SJSA1 (cell line): Measurements from ENCODE around the gene AFDN. TPM values are rescaled to one million over a fixed set of nuclear protein-coding genes. Genes with fewer than 3 reads are reported as not detected.

Source experiments
- DNase-seq, 2 experiments: peaks; one replicate each; pipeline ENCODE4 v3.0.0-alpha.2; 2015 to 2020; ENCODE audit warnings: low spot score in 2 of 2, low read depth in 1 of 2
- H3K27ac ChIP-seq: fragments of 250-450 bp; sonication (Bioruptor Pico); 2 replicates; pipeline ENCODE4 v1.5.1; 2020; ENCODE audit warnings: mild to moderate bottlenecking, moderate library complexity
- H3K27me3 ChIP-seq: fragments of 250-450 bp; sonication (Bioruptor Pico); replicated peaks from 2 replicates; pipeline ENCODE4 v1.5.1; 2020; ENCODE audit warnings: mild to moderate bottlenecking, moderate library complexity
- H3K36me3 ChIP-seq: fragments of 250-450 bp; sonication (Bioruptor Pico); 2 replicates; pipeline ENCODE4 v1.5.1; 2020; ENCODE audit warnings: mild to moderate bottlenecking
- H3K4me1 ChIP-seq: fragments of 250-450 bp; sonication (Bioruptor Pico); replicated peaks from 2 replicates; pipeline ENCODE4 v1.6.1; 2021; ENCODE audit warnings: mild to moderate bottlenecking
- H3K4me3 ChIP-seq: fragments of 250-450 bp; sonication (Bioruptor Pico); 2 replicates; pipeline ENCODE4 v1.5.1; 2020; ENCODE audit warnings: mild to moderate bottlenecking
- H3K9me3 ChIP-seq: fragments of 250-450 bp; sonication (Bioruptor Pico); replicated peaks from 2 replicates; pipeline ENCODE4 v1.5.1; 2020; ENCODE audit warnings: mild to moderate bottlenecking
- total RNA-seq: library from RNA; depleted of rRNA; stranded (reverse); fragments of >200 nt; shearing (Covaris generic); gene quantifications from 2 replicates; pipeline ENCODE4 v1.2.3, GENCODE V29; 2014

AFDN gene
- total RNA-seq, 1 experiment from 2014 or later, result 88.2 TPM

GRCh38 chr6:167930295-167930694 lies 103.6 kb downstream of the AFDN start:
- no peak overlapping the region for H3K4me3 ChIP-seq
- DNase-seq, result no peak
- H3K9me3 ChIP-seq, result no peaks in the 10 kb centered on the region
- H3K36me3 ChIP-seq, result peaks cover 76% of the 10 kb centered on the region
- H3K4me1 ChIP-seq, result 0 out of 2 replicates have a peak, but pooled peaks cover 4% of the 10 kb centered on the region
- no peak overlapping the region for H3K27ac ChIP-seq
- H3K27me3 ChIP-seq, result no peaks in the 10 kb centered on the region

GRCh38 chr6:167932468-167933276 lies 106.0 kb downstream of the AFDN start:
- Histone ChIP-seq H3K27me3 (no peaks in the 10 kb centered on the region), H3K27ac (no peak overlapping the region), H3K4me3 (no peak overlapping the region), H3K36me3 (peaks cover 73% of the 10 kb centered on the region), H3K4me1 (0 out of 2 replicates have a peak, but pooled peaks cover 4% of the 10 kb centered on the region), H3K9me3 (no peaks in the 10 kb centered on the region)
- no peak for DNase-seq

- 0 out of 2 replicates have a peak, but pooled peaks cover 4% of the 10 kb centered on the region for H3K4me1 ChIP-seq
- H3K27ac ChIP-seq, result no peak overlapping the region
- no peak overlapping the region for H3K4me3 ChIP-seq
- H3K27me3 ChIP-seq, result no peaks in the 10 kb centered on the region
- no peaks in the 10 kb centered on the region for H3K9me3 ChIP-seq
- peaks cover 74% of the 10 kb centered on the region for H3K36me3 ChIP-seq
- no peak for DNase-seq
Observed at GRCh38 chr6:167933290-167933689, 106.6 kb downstream of the AFDN start.

- Histone ChIP-seq H3K9me3 (no peaks in the 10 kb centered on the region), H3K36me3 (peaks cover 74% of the 10 kb centered on the region), H3K4me3 (no peak overlapping the region), H3K27ac (no peak overlapping the region), H3K4me1 (0 out of 2 replicates have a peak, but pooled peaks cover 4% of the 10 kb centered on the region), H3K27me3 (no peaks in the 10 kb centered on the region)
- DNase-seq, result no peak
Observed at GRCh38 chr6:167933847-167934246, 107.1 kb downstream of the AFDN start.

DNA sequence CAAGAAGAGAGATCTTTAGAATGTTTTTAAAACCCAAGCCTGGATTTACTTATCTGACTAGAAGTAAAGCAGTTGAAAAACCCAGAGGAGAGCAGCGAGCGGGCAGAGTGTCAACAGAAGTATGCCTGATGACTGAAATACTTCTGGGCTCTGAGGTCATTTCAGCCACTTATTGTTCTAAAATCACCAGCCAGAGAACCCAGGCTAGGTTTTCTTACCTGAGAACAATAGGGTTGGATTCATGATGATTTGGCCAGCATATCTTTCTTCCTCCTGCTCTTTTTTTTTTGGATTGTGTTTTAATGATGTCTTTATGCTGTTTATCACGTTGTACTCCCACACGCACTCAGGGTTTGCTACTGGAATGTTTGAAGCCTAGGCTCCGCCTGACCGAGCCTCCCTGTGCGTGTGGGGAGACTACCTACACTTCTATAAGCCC lies 107.7 kb downstream of the AFDN start:
- Histone ChIP-seq H3K27ac (no peak overlapping the region), H3K9me3 (no peaks in the 10 kb centered on the region), H3K4me3 (no peak overlapping the region), H3K4me1 (0 out of 2 replicates have a peak, but pooled peaks cover 4% of the 10 kb centered on the region), H3K27me3 (no peaks in the 10 kb centered on the region), H3K36me3 (peaks cover 77% of the 10 kb centered on the region)
- no peak for DNase-seq

DNA sequence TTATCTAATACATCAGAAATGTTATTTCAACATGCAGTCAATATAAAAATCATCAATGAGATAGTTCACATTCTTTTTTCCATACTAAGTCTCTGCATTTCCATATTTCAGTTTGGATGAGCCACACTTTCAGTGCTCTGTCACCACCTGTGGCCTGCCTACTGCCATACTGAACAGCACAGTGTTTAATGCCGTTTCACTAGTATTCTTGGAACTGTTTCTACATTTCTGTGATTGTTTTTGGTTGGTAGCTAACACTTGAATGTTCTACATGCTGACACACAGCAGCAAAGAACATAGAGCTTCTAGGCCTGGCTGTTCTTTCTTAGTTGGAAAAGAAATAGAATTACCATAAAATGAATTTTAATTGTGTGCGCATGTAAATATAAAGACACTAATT lies 109.3 kb downstream of the AFDN start:
- Histone ChIP-seq H3K27me3 (no peaks in the 10 kb centered on the region), H3K36me3 (peaks cover 67% of the 10 kb centered on the region), H3K4me3 (no peak overlapping the region), H3K27ac (no peak overlapping the region), H3K4me1 (no peaks in the 10 kb centered on the region), H3K9me3 (no peaks in the 10 kb centered on the region)
- no peak for DNase-seq

GRCh38 chr6:167937301-167937700 lies 110.6 kb downstream of the AFDN start:
- no peak overlapping the region for H3K4me3 ChIP-seq
- DNase-seq, result no peak
- no peak overlapping the region for H3K27ac ChIP-seq

GRCh38 chr6:167937948-167938911 lies 111.5 kb downstream of the AFDN start:
- DNase-seq, result no peak
- Histone ChIP-seq H3K27ac (no peak overlapping the region), H3K9me3 (no peaks in the 10 kb centered on the region), H3K36me3 (peaks cover 51% of the 10 kb centered on the region), H3K27me3 (no peaks in the 10 kb centered on the region), H3K4me1 (no peaks in the 10 kb centered on the region), H3K4me3 (no peak overlapping the region)

More at GRCh38 chr6:167937301-167937700, 110.6 kb downstream of the AFDN start:
- Histone ChIP-seq H3K36me3 (peaks cover 56% of the 10 kb centered on the region), H3K27me3 (no peaks in the 10 kb centered on the region), H3K4me1 (no peaks in the 10 kb centered on the region), H3K9me3 (no peaks in the 10 kb centered on the region)

GRCh38 chr6:167941822-167942221 lies 115.1 kb downstream of the AFDN start:
- H3K27ac ChIP-seq, result no peak overlapping the region
- H3K36me3 ChIP-seq, result peaks cover 50% of the 10 kb centered on the region
- H3K4me1 ChIP-seq, result no peaks in the 10 kb centered on the region
- DNase-seq, result no peak
- H3K4me3 ChIP-seq, result no peak overlapping the region
- H3K27me3 ChIP-seq, result no peaks in the 10 kb centered on the region
- H3K9me3 ChIP-seq, result no peaks in the 10 kb centered on the region

GRCh38 chr6:167944130-167944529 lies 117.4 kb downstream of the AFDN start:
- DNase-seq, result no peak
- H3K36me3 ChIP-seq, result peaks cover 44% of the 10 kb centered on the region

DNA sequence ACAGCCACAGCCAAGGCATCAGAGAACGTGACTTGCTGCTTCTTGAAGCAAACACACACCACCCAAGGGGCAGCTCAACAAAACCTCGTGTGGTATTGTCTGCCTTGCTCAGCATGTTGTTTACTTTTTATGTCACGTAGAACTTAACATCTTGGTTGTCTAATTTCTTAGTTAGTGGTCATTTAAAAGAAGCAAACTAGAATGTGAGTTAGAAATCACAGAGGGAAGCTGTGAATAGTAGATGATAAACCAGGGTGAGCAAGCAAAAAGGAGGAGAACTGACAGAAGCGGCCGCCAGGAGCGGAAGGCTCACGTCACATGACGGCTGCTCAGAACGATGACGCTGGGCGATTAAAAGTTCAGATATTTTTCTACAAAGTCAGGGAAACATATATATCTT lies 119.3 kb downstream of the AFDN start:
- H3K4me1 ChIP-seq, result no peaks in the 10 kb centered on the region
- H3K27me3 ChIP-seq, result no peaks in the 10 kb centered on the region
- H3K9me3 ChIP-seq, result no peaks in the 10 kb centered on the region
- DNase-seq, result no peak
- H3K27ac ChIP-seq, result no peak overlapping the region
- H3K36me3 ChIP-seq, result peaks cover 53% of the 10 kb centered on the region
- no peak overlapping the region for H3K4me3 ChIP-seq

More at GRCh38 chr6:167944130-167944529, 117.4 kb downstream of the AFDN start:
- no peaks in the 10 kb centered on the region for H3K9me3 ChIP-seq
- H3K4me1 ChIP-seq, result no peaks in the 10 kb centered on the region
- H3K4me3 ChIP-seq, result no peak overlapping the region
- H3K27ac ChIP-seq, result no peak overlapping the region
- H3K27me3 ChIP-seq, result no peaks in the 10 kb centered on the region

- no peak for DNase-seq
- H3K27me3 ChIP-seq, result no peaks in the 10 kb centered on the region
- H3K4me1 ChIP-seq, result no peaks in the 10 kb centered on the region
- peaks cover 57% of the 10 kb centered on the region for H3K36me3 ChIP-seq
- H3K9me3 ChIP-seq, result no peaks in the 10 kb centered on the region
- no peak overlapping the region for H3K27ac ChIP-seq
- no peak overlapping the region for H3K4me3 ChIP-seq
Observed at GRCh38 chr6:167946604-167947003, 119.9 kb downstream of the AFDN start.

GRCh38 chr6:167947716-167948115 lies 121.0 kb downstream of the AFDN start:
- DNase-seq, result no peak
- Histone ChIP-seq H3K9me3 (no peaks in the 10 kb centered on the region), H3K36me3 (peaks cover 68% of the 10 kb centered on the region), H3K4me3 (no peak overlapping the region), H3K4me1 (no peaks in the 10 kb centered on the region), H3K27me3 (no peaks in the 10 kb centered on the region), H3K27ac (no peak overlapping the region)

DNA sequence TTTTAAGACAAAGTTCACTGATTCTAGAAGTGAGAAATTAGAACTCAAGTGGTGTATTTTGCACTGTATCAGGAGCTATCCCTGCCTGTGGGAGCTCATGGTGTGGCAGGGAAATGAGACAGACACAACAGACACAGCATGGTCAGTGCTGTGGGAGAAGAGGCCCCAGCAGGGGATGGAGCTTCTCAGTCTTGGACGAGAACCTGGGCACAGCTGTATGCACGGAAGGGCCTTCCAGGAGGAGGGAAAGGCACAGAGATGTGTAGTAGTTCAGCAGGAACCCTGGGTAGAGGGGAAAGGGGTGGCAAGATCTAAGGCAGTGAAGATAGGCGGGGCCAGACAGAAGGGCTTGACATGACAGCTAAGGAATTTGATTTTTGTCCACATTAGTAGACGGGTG lies 122.0 kb downstream of the AFDN start:
- Histone ChIP-seq H3K27ac (no peak overlapping the region), H3K27me3 (no peaks in the 10 kb centered on the region), H3K9me3 (no peaks in the 10 kb centered on the region), H3K4me1 (no peaks in the 10 kb centered on the region), H3K4me3 (no peak overlapping the region), H3K36me3 (peaks cover 67% of the 10 kb centered on the region)
- no peak for DNase-seq
